HepG2 (cell line): Measurements from ENCODE around the gene ENSA.

ENCODE experiments used
- ADNP ChIP-seq: sonication (generic); formaldehyde crosslinking; IDR thresholded peaks from 2 replicates; pipeline ENCODE4 v1.4.0; 2020; ENCODE audit warnings: missing genetic modification reagents
- FOXC1 ChIP-seq: sonication (generic); formaldehyde crosslinking; IDR thresholded peaks from 2 replicates; pipeline ENCODE4 v1.8.0; 2022; ENCODE audit warnings: mild to moderate bottlenecking, missing genetic modification reagents, borderline replicate concordance
- JDP2 ChIP-seq: sonication (generic); formaldehyde crosslinking; IDR thresholded peaks from 2 replicates; pipeline ENCODE4 v1.8.1; 2022; ENCODE audit warnings: missing genetic modification reagents, borderline replicate concordance
- JUN ChIP-seq: sonication (generic); formaldehyde crosslinking; IDR thresholded peaks from 2 replicates; pipeline ENCODE4 v1.4.0; 2020; ENCODE audit warnings: mild to moderate bottlenecking, missing genetic modification reagents
- MAFF ChIP-seq: IDR thresholded peaks from 2 replicates; pipeline ENCODE4 v1.6.1; 2011; ENCODE audit warnings: low read depth, low read length, improper control_type of control experiment
- RXRA ChIP-seq: sonication (generic); formaldehyde crosslinking; IDR thresholded peaks from 2 replicates; pipeline ENCODE4 v1.5.1; 2020; ENCODE audit warnings: missing genetic modification reagents
- SOX6 ChIP-seq, 2 experiments: fragments of 450-650 bp in 1 of 2; sonication (generic) in 1 of 2; formaldehyde crosslinking in 1 of 2; IDR thresholded peaks; 2 replicates each; pipeline versions ENCODE4 v1.4.0 to v1.6.1; 2017 to 2020; ENCODE audit warnings: antibody characterized with exemption in 1 of 2, mild to moderate bottlenecking in 1 of 2, missing genetic modification reagents in 1 of 2
- U2AF1 ChIP-seq: fragments of 200-400 bp; formaldehyde crosslinking; optimal IDR thresholded peaks from 2 replicates; pipeline ENCODE3; 2017; ENCODE audit warnings: mild to moderate bottlenecking, low read depth, low read length
- ZNF180 ChIP-seq: sonication (generic); formaldehyde crosslinking; IDR thresholded peaks from 2 replicates; pipeline ENCODE4 v1.4.0; 2020; ENCODE audit warnings: low read depth, missing genetic modification reagents, borderline replicate concordance
- ZNF20 ChIP-seq: sonication (generic); formaldehyde crosslinking; IDR thresholded peaks from 2 replicates; pipeline ENCODE4 v1.4.0; 2020; ENCODE audit warnings: mild to moderate bottlenecking, moderate library complexity, missing genetic modification reagents
- TF ChIP-seq, protein P1 (sequence below): sonication (generic); formaldehyde crosslinking; IDR thresholded peaks from 2 replicates; pipeline ENCODE4 v1.4.0; 2020; ENCODE audit warnings: low read depth, missing genetic modification reagents
- TF ChIP-seq, protein P2 (sequence below): sonication (generic); formaldehyde crosslinking; conservative IDR thresholded peaks from 2 replicates; pipeline ENCODE4 v1.4.0; 2020; ENCODE audit warnings: missing genetic modification reagents
- TF ChIP-seq, protein P3 (sequence below): IDR thresholded peaks from 2 replicates; pipeline ENCODE4 v1.6.1; 2016; ENCODE audit warnings: low read depth, missing genetic modification reagents, missing compliant biosample characterization

DNA sequence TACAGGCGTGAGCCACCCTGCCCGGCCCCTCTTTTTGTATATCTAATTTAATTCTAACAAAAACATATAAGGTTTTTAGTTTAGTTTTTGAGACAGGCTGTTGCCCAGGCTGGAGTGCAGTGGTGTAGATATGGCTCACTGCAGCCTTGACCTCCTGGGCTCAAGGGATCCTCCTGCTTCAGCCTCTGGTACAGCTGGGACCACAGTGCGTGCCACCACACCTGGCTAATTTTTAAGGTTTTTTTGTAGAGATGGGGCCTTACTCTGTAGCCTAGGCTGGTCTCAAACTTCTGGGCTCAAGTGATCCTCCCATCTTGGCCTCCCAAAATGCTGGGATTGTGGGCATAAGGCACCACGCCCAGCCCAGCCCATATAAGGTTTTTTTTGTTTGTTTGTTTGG, 18.8 kb downstream of the ENSA start:
- TF ChIP-seq, protein P1, sequence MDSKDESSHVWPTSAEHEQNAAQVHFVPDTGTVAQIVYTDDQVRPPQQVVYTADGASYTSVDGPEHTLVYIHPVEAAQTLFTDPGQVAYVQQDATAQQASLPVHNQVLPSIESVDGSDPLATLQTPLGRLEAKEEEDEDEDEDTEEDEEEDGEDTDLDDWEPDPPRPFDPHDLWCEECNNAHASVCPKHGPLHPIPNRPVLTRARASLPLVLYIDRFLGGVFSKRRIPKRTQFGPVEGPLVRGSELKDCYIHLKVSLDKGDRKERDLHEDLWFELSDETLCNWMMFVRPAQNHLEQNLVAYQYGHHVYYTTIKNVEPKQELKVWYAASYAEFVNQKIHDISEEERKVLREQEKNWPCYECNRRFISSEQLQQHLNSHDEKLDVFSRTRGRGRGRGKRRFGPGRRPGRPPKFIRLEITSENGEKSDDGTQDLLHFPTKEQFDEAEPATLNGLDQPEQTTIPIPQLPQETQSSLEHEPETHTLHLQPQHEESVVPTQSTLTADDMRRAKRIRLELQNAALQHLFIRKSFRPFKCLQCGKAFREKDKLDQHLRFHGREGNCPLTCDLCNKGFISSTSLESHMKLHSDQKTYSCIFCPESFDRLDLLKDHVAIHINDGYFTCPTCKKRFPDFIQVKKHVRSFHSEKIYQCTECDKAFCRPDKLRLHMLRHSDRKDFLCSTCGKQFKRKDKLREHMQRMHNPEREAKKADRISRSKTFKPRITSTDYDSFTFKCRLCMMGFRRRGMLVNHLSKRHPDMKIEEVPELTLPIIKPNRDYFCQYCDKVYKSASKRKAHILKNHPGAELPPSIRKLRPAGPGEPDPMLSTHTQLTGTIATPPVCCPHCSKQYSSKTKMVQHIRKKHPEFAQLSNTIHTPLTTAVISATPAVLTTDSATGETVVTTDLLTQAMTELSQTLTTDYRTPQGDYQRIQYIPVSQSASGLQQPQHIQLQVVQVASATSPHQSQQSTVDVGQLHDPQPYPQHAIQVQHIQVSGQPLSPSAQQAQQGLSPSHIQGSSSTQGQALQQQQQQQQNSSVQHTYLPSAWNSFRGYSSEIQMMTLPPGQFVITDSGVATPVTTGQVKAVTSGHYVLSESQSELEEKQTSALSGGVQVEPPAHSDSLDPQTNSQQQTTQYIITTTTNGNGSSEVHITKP: no peak
- TF ChIP-seq ADNP (CRISPR knock-in tag) (no peak), JDP2 (no peak), U2AF1 (no peak), ZNF180 (CRISPR knock-in tag) (no peak), MAFF (no peak), RXRA (CRISPR knock-in tag) (no peak), SOX6 (IDR thresholded peaks at IDR 0.05) (no peak), SOX6 (CRISPR knock-in tag; IDR thresholded peaks at IDR 0.05) (no peak), FOXC1 (no peak), ZNF20 (no peak), JUN (CRISPR knock-in tag) (no peak)
- TF ChIP-seq, protein P2, sequence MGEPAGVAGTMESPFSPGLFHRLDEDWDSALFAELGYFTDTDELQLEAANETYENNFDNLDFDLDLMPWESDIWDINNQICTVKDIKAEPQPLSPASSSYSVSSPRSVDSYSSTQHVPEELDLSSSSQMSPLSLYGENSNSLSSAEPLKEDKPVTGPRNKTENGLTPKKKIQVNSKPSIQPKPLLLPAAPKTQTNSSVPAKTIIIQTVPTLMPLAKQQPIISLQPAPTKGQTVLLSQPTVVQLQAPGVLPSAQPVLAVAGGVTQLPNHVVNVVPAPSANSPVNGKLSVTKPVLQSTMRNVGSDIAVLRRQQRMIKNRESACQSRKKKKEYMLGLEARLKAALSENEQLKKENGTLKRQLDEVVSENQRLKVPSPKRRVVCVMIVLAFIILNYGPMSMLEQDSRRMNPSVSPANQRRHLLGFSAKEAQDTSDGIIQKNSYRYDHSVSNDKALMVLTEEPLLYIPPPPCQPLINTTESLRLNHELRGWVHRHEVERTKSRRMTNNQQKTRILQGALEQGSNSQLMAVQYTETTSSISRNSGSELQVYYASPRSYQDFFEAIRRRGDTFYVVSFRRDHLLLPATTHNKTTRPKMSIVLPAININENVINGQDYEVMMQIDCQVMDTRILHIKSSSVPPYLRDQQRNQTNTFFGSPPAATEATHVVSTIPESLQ (CRISPR knock-in tag): no peak
- TF ChIP-seq, protein P3, sequence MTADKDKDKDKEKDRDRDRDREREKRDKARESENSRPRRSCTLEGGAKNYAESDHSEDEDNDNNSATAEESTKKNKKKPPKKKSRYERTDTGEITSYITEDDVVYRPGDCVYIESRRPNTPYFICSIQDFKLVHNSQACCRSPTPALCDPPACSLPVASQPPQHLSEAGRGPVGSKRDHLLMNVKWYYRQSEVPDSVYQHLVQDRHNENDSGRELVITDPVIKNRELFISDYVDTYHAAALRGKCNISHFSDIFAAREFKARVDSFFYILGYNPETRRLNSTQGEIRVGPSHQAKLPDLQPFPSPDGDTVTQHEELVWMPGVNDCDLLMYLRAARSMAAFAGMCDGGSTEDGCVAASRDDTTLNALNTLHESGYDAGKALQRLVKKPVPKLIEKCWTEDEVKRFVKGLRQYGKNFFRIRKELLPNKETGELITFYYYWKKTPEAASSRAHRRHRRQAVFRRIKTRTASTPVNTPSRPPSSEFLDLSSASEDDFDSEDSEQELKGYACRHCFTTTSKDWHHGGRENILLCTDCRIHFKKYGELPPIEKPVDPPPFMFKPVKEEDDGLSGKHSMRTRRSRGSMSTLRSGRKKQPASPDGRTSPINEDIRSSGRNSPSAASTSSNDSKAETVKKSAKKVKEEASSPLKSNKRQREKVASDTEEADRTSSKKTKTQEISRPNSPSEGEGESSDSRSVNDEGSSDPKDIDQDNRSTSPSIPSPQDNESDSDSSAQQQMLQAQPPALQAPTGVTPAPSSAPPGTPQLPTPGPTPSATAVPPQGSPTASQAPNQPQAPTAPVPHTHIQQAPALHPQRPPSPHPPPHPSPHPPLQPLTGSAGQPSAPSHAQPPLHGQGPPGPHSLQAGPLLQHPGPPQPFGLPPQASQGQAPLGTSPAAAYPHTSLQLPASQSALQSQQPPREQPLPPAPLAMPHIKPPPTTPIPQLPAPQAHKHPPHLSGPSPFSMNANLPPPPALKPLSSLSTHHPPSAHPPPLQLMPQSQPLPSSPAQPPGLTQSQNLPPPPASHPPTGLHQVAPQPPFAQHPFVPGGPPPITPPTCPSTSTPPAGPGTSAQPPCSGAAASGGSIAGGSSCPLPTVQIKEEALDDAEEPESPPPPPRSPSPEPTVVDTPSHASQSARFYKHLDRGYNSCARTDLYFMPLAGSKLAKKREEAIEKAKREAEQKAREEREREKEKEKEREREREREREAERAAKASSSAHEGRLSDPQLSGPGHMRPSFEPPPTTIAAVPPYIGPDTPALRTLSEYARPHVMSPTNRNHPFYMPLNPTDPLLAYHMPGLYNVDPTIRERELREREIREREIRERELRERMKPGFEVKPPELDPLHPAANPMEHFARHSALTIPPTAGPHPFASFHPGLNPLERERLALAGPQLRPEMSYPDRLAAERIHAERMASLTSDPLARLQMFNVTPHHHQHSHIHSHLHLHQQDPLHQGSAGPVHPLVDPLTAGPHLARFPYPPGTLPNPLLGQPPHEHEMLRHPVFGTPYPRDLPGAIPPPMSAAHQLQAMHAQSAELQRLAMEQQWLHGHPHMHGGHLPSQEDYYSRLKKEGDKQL (CRISPR knock-in tag): no peak
